Panc1 (cell line): ENCODE measurements around the gene SMIM1. TPM values are rescaled to one million over a fixed set of nuclear protein-coding genes. Genes with fewer than 3 reads are reported as not detected.

ENCODE experiments used
- ATAC-seq: fragments of 200-7000 bp; cut with Tn5 transposase; 2 replicates; pipeline ENCODE4 v1.9.1; 2020; ENCODE audit warnings: mild to moderate bottlenecking, moderate library complexity
- BruUV-seq: library from RNA; stranded (reverse); fragments of 400-500 nt; replicated peaks from 2 replicates; lab custom pipeline; 2021; lab: Mats Ljungman, UMichigan
- CTCF ChIA-PET: fragments of 300-600 bp; sonication (Branson Sonifier 250); formaldehyde crosslinking; loops from one replicate; lab custom pipeline; 2022; ENCODE audit warnings: antibody characterized with exemption; lab: Charles Lee
- POLR2A ChIA-PET: fragments of 300-600 bp; sonication (Branson Sonifier 250); formaldehyde crosslinking; loops from one replicate; lab custom pipeline; 2022; ENCODE audit warnings: antibody characterized with exemption; lab: Charles Lee
- DNase-seq: peaks from one replicate; pipeline ENCODE4 v3.0.0-alpha.2; 2010; ENCODE audit warnings: low read depth, low spot score
- H3K27ac ChIP-seq: 2 replicates; pipeline ENCODE4 v1.5.1; 2011; ENCODE audit warnings: mild to moderate bottlenecking, low read length, inconsistent platforms
- H3K27me3 ChIP-seq: fragments of 200-500 bp; sonication (Bioruptor generic); 2 replicates; pipeline ENCODE4 v1.6.0; 2014; ENCODE audit warnings: low read length, inconsistent platforms; ENCODE audit not compliant: control insufficient read depth, insufficient read depth
- H3K36me3 ChIP-seq: fragments of 200-500 bp; sonication (Bioruptor generic); 2 replicates; pipeline ENCODE4 v1.5.1; 2014; ENCODE audit warnings: inconsistent platforms, mild to moderate bottlenecking, low read length, moderate library complexity; ENCODE audit not compliant: control insufficient read depth, insufficient read depth
- H3K4me1 ChIP-seq: 2 replicates; pipeline ENCODE4 v1.5.1; 2011; ENCODE audit warnings: inconsistent platforms, mild to moderate bottlenecking, low read length, moderate library complexity; ENCODE audit not compliant: control insufficient read depth, insufficient read depth
- H3K4me3 ChIP-seq, 2 experiments: 2 replicates each; pipeline ENCODE4 v1.5.1; 2011 to 2012; ENCODE audit warnings: low read depth in 2 of 2, low read length in 2 of 2, mild to moderate bottlenecking in 2 of 2, inconsistent platforms in 1 of 2, moderate library complexity in 1 of 2
- H3K9me3 ChIP-seq: fragments of 200-500 bp; sonication (Bioruptor generic); 2 replicates; pipeline ENCODE4 v1.5.1; 2014; ENCODE audit warnings: low read depth, mild to moderate bottlenecking, inconsistent platforms, low read length, moderate library complexity; ENCODE audit not compliant: control insufficient read depth, insufficient read depth
- CTCF ChIP-seq: fragments of 450-650 bp; IDR thresholded peaks from 2 replicates; pipeline ENCODE4 v1.5.1; 2017; ENCODE audit warnings: mild to moderate bottlenecking
- POLR2AphosphoS5 ChIP-seq: IDR thresholded peaks from 2 replicates; pipeline ENCODE4 v1.6.1; 2012; ENCODE audit warnings: mild to moderate bottlenecking, low read depth, low read length, moderate library complexity
- REST ChIP-seq, 2 experiments: IDR thresholded peaks; 2 replicates each; pipeline ENCODE4 v1.6.1; 2011 to 2012; ENCODE audit warnings: low read depth in 2 of 2, control low read depth in 1 of 2, low read length in 1 of 2, mild to moderate bottlenecking in 1 of 2, moderate library complexity in 1 of 2; ENCODE audit not compliant: insufficient read depth in 1 of 2
- SIN3A ChIP-seq: IDR thresholded peaks from 2 replicates; pipeline ENCODE4 v1.6.1; 2012; ENCODE audit warnings: low read depth, mild to moderate bottlenecking, low read length, moderate library complexity, borderline replicate concordance; ENCODE audit not compliant: insufficient read depth
- TCF7L2 ChIP-seq: IDR thresholded peaks from 2 replicates; pipeline ENCODE4 v1.6.1; 2011; ENCODE audit warnings: mild to moderate bottlenecking, low read depth, low read length, inconsistent platforms
- in situ Hi-C: cut with HindIII; loops from 2 replicates; pipeline ENCODE4 v1.10.0; 2016; ENCODE audit warnings: low sequenced_read_pairs, low pct_unique_long_range_greater_than_20kb
- intact Hi-C: fragments of 100-400 bp; cut with micrococcal nuclease; formaldehyde crosslinking; loops from one replicate; pipeline ENCODE4 v1.10.0; 2022; ENCODE audit not compliant: unreplicated experiment
- total RNA-seq: library from RNA; stranded (reverse); gene quantifications from one replicate; pipeline ENCODE4 v1.2.1, GENCODE V29; 2021; ENCODE audit not compliant: unreplicated experiment

Gene SMIM1
- total RNA-seq, 1 experiment from 2014 or later, result 35.5 TPM

- POLR2A ChIA-PET, result no interaction called here
- Histone ChIP-seq H3K27me3 (0 out of 2 replicates have a peak, but pooled peaks cover 3% of the 10 kb centered on the region), H3K4me3 (no peak overlapping the region), H3K9me3 (no peaks in the 10 kb centered on the region), H3K36me3 (no peaks in the 10 kb centered on the region), H3K4me1 (no peaks in the 10 kb centered on the region), H3K27ac (no peak overlapping the region)
- no peak for DNase-seq
- no peak for TF ChIP-seq CTCF
- TF ChIP-seq TCF7L2, result no peak
- no peak for TF ChIP-seq REST (IDR thresholded peaks at IDR 0.05; ENCODE audit: insufficient read depth in 1 of 2, low read depth in 2 of 2, low read length in 1 of 2)
- TF ChIP-seq SIN3A, result no peak
- TF ChIP-seq POLR2AphosphoS5, result no peak
- intact Hi-C loops (no loop called here), in situ Hi-C loops (no loop called here)
- CTCF ChIA-PET, result interaction anchor here (0.6 kb wide), 1 partner anchor 39 kb away, joined by 3 read pairs; no protein-coding TSS in a partner anchor
- no TSS peak for BruUV-seq
- ATAC-seq, result 0 out of 2 replicates have a peak, but pooled peaks have one; percentile 37
Measured at GRCh38 chr1:3762873-3763228, 9.7 kb upstream of the SMIM1 start.

- intact Hi-C loops (no loop called here), in situ Hi-C loops (no loop called here)
- ATAC-seq (peak; percentile 25; the same call in 1 of the 2 replicates), DNase-seq (no peak)
- H3K27me3 ChIP-seq, result 0 out of 2 replicates have a peak, but pooled peaks cover 3% of the 10 kb centered on the region
- ChIA-PET POLR2A (interaction anchor here (0.5 kb wide), 1 partner anchor 46 kb away, joined by 4 read pairs; no protein-coding TSS in a partner anchor), CTCF (interaction anchor here (0.6 kb wide), 1 partner anchor 40 kb away, joined by 3 read pairs; no protein-coding TSS in a partner anchor)
- no peaks in the 10 kb centered on the region for H3K36me3 ChIP-seq
- no peaks in the 10 kb centered on the region for H3K9me3 ChIP-seq
- no TSS peak for BruUV-seq
- H3K4me1 ChIP-seq, result no peaks in the 10 kb centered on the region
- H3K27ac ChIP-seq, result no peak overlapping the region
- H3K4me3 ChIP-seq, result no peak overlapping the region
- TF ChIP-seq POLR2AphosphoS5, result no peak
- no peak for TF ChIP-seq REST (IDR thresholded peaks at IDR 0.05; ENCODE audit: insufficient read depth in 1 of 2, low read depth in 2 of 2, low read length in 1 of 2)
- no peak for TF ChIP-seq TCF7L2
- TF ChIP-seq SIN3A, result no peak
- TF ChIP-seq CTCF, result no peak
Measured at GRCh38 chr1:3763351-3764125, 9.0 kb upstream of the SMIM1 start.
